ENCODE results near the gene ASCC1. TPM values are rescaled to one million over a fixed set of nuclear protein-coding genes. Genes with fewer than 3 reads are reported as not detected.
"Not testable (repeated sequence)": the region's sequence is repeated elsewhere in the genome, so short reads cannot be mapped to it uniquely, and the experiment has no call there.

Gene ASCC1
- total RNA-seq, 1 experiment from 2014 or later, result 28.0 TPM

DNA sequence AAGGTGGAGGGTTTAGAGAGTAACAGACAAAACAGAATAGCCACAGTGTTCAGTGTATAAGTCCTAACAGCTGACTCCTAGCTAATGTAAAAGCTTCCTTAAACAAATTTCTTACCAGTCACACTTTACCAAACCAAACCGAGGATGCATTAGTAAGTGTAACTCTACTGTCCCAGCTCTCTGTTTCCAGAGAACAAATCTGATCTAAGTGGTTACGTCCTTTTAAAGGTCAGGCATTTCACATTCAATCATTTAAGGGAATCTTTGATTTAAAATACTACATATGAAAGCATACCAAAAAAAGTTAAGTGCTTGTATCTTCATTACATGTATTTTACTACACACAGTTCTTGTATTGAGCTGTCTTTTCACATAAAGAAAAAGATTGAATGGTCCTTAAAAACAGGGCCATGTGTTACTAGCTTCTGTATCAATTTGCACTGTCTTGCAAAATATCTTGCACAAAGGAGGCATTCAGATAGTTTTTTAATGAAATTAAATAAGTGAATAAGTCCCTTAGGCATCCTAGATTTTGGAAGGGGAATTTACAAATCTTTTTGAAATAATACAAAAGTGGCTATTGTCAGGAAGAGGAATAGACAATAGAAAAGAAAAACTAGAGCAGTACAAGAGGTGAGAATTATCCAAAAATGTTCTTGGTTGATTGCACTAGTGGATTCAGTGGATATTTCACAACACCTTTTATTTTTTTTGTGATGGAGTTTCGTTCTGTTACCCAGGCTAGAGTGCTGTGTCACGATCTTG is 69.3 kb downstream of the ASCC1 start:
- DNase-seq, result no peak
- Histone ChIP-seq H3K27me3 (ENCODE audit: control insufficient read depth, insufficient read depth, low read length) (no peaks in the 10 kb centered on the region), H3K36me3 (replicated peaks; ENCODE audit: control insufficient read depth, insufficient read depth, low read length) (no peaks in the 10 kb centered on the region), H3K4me3 (ENCODE audit: insufficient read depth, low read depth, low read length) (no peak overlapping the region)

DNA sequence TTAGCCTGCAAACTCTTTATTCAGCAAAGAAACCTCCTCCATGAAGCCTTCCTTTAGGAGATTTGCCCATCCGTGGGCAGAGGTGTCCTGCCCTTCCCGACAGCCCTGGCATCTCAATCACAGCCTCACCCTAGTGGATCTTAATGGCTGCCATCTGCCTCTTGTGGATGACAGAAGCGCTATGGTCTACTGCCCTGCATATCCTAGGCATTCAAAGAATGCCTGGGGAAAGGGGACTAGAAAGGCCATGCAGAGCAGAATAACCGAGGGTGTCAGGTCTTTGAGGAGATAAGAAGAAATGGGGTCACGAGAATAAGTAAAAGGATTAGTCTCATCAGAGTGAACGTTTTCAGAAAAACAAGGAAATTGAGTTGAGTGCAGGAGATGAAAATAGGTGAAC is 70.0 kb downstream of the ASCC1 start:
- no peaks in the 10 kb centered on the region for H3K27me3 ChIP-seq (ENCODE audit: control insufficient read depth, insufficient read depth, low read length)
- H3K36me3 ChIP-seq (replicated peaks; ENCODE audit: control insufficient read depth, insufficient read depth, low read length), result no peaks in the 10 kb centered on the region
- H3K4me3 ChIP-seq (ENCODE audit: insufficient read depth, low read depth, low read length), result no peak overlapping the region
- DNase-seq, result peak; percentile 33

DNA sequence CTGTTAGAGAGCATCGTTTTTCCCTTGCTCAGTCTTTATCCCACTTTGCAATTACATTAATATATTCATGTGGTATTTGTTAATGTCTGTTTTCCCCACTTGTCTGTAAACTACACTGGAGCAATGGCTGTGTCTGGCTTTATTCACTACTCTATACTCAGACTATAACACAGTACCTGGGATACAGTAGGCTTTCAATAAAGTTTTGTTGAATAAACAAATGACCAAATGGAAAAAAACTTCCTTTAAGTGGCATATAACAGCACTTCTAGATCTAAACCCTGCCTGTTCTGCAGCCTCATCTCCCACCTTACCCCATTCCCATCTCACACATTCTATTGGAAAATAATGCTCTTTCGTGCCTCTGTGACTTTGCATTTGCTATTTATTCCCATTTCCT is 70.4 kb downstream of the ASCC1 start:
- H3K36me3 ChIP-seq (replicated peaks; ENCODE audit: control insufficient read depth, insufficient read depth, low read length), result no peaks in the 10 kb centered on the region
- no peaks in the 10 kb centered on the region for H3K27me3 ChIP-seq (ENCODE audit: control insufficient read depth, insufficient read depth, low read length)
- DNase-seq, result no peak
- no peak overlapping the region for H3K4me3 ChIP-seq (ENCODE audit: insufficient read depth, low read depth, low read length)

DNA sequence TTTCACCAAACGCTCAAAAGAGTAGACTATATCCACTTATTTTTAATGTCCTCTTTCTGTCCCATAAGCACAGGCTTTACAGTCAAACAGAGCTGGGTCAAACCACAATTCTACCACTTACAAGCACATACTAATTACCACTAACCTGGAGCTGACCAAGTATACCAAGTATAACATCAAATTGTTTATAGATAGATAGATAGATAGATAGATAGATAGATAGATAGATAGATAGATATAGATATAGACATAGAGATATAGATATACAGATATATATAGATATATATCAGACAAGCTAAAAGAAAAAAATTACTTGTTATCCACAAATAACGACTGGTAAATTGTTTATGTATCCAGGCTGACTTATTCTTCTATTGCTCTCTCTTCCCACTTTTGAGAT is 75.2 kb downstream of the ASCC1 start:
- no peaks in the 10 kb centered on the region for H3K36me3 ChIP-seq (replicated peaks; ENCODE audit: control insufficient read depth, insufficient read depth, low read length)
- no peak overlapping the region for H3K4me3 ChIP-seq (ENCODE audit: insufficient read depth, low read depth, low read length)
- DNase-seq, result no peak
- no peaks in the 10 kb centered on the region for H3K27me3 ChIP-seq (ENCODE audit: control insufficient read depth, insufficient read depth, low read length)

DNA sequence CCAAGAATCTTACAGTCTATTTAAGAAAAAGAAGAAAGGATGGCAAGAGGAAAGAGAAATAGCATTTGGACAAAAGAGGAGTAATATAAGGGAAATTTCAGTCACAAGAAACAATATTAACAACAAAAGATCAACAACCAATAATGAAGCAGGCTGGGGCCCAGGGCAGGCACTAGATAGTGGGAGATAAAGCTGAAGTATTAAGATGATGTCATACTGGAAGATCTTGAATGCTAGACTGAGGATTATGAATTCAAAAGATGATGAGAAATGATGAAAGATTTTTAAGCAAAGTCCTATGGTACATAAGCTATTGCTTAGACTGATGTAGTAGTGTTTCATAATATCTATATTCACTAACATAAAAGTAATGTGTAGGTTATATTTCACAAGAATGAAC is 75.9 kb downstream of the ASCC1 start:
- Histone ChIP-seq H3K27me3 (ENCODE audit: control insufficient read depth, insufficient read depth, low read length) (no peaks in the 10 kb centered on the region), H3K4me3 (ENCODE audit: insufficient read depth, low read depth, low read length) (no peak overlapping the region), H3K36me3 (replicated peaks; ENCODE audit: control insufficient read depth, insufficient read depth, low read length) (no peaks in the 10 kb centered on the region)
- no peak for DNase-seq

DNA sequence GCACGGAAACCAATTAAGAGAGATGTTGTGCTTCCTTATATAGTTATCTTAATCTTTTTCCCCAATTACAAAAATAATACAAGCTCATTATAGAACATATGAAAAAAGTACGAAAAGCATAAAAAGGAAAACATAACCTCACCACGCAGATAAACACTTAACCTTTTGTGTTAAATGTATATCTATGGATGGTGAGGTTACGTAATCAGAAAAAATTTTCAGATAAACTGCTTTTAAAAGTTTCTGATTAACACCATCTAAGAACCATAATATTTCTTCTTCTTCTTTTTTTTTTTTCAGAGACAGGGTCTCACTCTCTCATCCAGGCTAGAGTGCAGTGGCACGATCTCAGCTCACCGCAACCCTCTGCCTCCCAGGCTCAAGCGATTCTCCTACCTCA is 78.5 kb downstream of the ASCC1 start:
- DNase-seq, result no peak
- Histone ChIP-seq H3K4me3 (ENCODE audit: insufficient read depth, low read depth, low read length) (no peak overlapping the region), H3K36me3 (replicated peaks; ENCODE audit: control insufficient read depth, insufficient read depth, low read length) (no peaks in the 10 kb centered on the region), H3K27me3 (ENCODE audit: control insufficient read depth, insufficient read depth, low read length) (no peaks in the 10 kb centered on the region)

DNA sequence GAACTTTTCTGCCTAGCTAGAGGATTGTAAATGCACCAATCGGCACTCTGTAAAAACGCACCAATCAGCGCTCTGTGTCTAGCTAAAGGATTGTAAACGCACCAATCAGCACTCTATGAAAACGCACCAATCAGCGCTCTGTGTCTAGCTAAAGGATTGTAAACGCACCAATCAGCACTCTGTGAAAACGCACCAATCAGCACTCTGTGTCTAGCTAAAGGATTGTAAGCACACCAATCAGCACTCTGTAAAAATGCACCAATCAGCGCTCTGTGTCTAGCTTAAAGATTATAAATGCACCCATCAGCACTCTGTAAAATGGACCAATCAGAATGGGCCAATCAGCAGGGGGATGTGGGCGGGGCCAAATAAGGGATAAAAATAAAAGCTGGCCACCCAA is 79.9 kb downstream of the ASCC1 start:
- H3K27me3 ChIP-seq (ENCODE audit: control insufficient read depth, insufficient read depth, low read length); DNase-seq; H3K4me3 ChIP-seq (ENCODE audit: insufficient read depth, low read depth, low read length); H3K36me3 ChIP-seq (replicated peaks; ENCODE audit: control insufficient read depth, insufficient read depth, low read length): not testable (repeated sequence)

DNA sequence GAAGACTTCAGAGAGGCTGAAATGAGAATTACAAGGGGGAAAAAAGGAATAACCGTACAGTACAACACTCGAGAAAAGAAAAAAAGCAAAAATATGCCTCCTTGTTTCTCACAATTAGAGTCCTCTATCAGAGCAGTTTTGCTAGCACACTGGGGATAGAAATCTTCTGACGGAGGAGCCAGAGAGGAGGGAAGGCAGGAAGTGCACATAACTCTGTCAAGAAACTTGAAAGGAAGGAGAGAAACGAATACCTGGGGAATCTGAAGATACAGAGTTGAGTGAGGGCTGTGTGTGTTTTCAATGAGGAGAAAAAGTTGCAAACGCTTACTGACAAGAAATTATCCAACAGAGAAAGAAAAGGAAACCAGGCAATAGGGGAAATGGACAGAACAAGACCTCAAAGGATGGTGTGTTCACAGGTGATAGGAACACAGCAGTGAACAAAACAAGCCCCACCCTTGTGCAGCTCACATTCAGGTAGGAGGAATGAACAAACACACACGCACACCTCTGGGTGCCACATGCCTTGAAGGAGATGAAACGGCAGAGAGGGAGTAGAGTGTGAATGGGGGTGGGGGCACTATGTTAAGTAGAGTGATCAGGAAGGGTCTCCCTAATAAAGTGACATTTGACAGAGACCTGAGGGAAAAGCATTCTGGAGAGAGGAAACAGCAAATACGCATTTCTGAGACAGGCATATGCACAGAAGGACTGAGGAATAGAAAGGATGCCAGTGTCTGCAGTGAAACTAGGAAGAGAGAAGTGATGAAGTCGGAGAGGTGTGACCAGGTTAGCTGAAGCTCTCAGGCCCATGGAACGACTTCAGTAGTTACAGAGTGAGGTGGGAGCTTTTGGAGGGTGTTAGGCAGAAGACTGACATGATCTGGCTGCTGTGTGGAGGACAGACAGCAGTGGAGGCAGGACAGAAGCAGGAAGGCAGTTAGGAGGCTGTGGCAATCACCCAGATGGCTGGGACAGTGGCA is 81.0 kb downstream of the ASCC1 start:
- Histone ChIP-seq H3K27me3 (ENCODE audit: control insufficient read depth, insufficient read depth, low read length) (no peaks in the 10 kb centered on the region), H3K36me3 (replicated peaks; ENCODE audit: control insufficient read depth, insufficient read depth, low read length) (no peaks in the 10 kb centered on the region), H3K4me3 (ENCODE audit: insufficient read depth, low read depth, low read length) (no peak overlapping the region)
- no peak for DNase-seq

DNA sequence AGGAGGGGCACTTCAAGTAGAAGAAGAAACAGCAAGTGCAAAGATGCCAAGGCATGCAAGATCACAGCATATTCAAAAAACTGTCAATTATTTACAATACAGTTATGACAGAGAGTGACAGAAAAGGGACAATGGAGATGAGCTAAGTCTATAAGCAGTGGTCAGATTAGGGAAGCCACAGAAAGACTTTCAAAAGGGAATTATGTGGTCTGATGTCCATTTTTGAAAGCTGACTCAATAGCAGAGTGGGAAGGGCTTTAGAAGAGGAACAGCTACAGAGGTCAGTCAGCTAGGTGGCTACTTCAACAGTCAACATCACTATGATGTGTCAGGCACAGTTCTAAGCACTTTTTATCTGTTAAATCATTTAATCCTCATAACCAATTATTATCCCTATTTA is 82.6 kb downstream of the ASCC1 start:
- H3K4me3 ChIP-seq (ENCODE audit: insufficient read depth, low read depth, low read length), result no peak overlapping the region
- no peak for DNase-seq

DNA sequence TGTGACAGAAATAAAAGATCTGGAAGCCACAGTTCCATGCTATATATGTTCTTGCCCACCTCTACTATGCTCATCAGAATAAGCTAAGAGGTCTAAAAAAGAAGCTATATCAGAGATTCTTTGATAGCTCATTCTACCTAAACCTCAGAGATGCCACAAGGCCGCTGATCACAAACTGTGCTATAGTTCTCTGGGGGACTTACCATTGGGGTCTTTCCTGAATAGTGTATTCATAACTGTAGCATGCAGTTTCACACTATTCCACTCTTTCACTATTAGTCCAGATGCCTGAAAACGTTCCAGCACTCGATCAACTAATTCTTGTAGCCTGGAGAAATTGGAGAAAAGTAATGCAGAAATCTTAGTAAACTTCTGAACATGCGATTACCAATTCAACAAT is 83.2 kb downstream of the ASCC1 start:
- no peaks in the 10 kb centered on the region for H3K36me3 ChIP-seq (replicated peaks; ENCODE audit: control insufficient read depth, insufficient read depth, low read length)

More for the DNA sequence above, 82.6 kb downstream of the ASCC1 start:
- Histone ChIP-seq H3K36me3 (replicated peaks; ENCODE audit: control insufficient read depth, insufficient read depth, low read length) (no peaks in the 10 kb centered on the region), H3K27me3 (ENCODE audit: control insufficient read depth, insufficient read depth, low read length) (no peaks in the 10 kb centered on the region)

DNA sequence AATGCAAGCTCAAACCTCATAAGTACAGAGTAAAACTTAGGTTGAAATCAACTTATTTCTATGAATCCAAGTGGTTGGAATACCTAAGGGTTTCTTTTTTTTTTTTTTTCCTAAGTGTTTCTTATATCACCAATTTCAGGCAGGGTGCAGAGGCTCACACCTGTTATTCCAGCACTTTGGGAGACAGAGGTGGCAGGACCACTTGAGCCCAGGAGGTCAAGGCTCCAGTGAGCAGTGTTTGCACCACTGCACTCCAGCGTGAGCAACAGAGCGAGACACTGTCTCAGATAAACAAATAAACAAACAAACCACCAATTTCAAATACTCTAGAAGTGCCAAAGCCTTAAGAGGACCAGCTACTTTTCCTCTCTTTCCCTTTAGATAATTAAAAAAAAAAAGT is 88.5 kb downstream of the ASCC1 start:
- no peak for DNase-seq
- H3K4me3 ChIP-seq (ENCODE audit: insufficient read depth, low read depth, low read length), result no peak overlapping the region
- H3K27me3 ChIP-seq (ENCODE audit: control insufficient read depth, insufficient read depth, low read length), result no peaks in the 10 kb centered on the region
- no peaks in the 10 kb centered on the region for H3K36me3 ChIP-seq (replicated peaks; ENCODE audit: control insufficient read depth, insufficient read depth, low read length)

More for the DNA sequence above, 83.2 kb downstream of the ASCC1 start:
- no peaks in the 10 kb centered on the region for H3K27me3 ChIP-seq (ENCODE audit: control insufficient read depth, insufficient read depth, low read length)
- no peak for DNase-seq
- no peak overlapping the region for H3K4me3 ChIP-seq (ENCODE audit: insufficient read depth, low read depth, low read length)

DNA sequence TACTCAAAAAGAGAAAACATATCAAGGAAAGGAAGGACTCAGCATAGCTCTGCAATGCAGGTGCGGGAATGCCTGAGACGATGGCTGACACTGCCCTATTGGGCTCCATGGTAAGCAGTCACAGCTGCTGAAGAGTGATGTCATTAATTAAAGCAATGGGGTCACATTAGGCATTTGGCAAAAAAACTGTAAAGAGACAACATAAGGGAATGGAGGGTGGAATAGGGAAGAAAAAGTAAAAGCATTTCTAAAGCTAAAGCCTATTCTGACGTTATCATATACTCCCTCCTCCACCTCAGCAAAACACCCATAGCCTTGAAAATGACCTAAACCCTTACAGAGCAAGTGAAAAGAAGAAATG is 89.2 kb downstream of the ASCC1 start:
- H3K36me3 ChIP-seq (replicated peaks; ENCODE audit: control insufficient read depth, insufficient read depth, low read length), result no peaks in the 10 kb centered on the region
- H3K27me3 ChIP-seq (ENCODE audit: control insufficient read depth, insufficient read depth, low read length), result no peaks in the 10 kb centered on the region
- no peak for DNase-seq
- no peak overlapping the region for H3K4me3 ChIP-seq (ENCODE audit: insufficient read depth, low read depth, low read length)

DNA sequence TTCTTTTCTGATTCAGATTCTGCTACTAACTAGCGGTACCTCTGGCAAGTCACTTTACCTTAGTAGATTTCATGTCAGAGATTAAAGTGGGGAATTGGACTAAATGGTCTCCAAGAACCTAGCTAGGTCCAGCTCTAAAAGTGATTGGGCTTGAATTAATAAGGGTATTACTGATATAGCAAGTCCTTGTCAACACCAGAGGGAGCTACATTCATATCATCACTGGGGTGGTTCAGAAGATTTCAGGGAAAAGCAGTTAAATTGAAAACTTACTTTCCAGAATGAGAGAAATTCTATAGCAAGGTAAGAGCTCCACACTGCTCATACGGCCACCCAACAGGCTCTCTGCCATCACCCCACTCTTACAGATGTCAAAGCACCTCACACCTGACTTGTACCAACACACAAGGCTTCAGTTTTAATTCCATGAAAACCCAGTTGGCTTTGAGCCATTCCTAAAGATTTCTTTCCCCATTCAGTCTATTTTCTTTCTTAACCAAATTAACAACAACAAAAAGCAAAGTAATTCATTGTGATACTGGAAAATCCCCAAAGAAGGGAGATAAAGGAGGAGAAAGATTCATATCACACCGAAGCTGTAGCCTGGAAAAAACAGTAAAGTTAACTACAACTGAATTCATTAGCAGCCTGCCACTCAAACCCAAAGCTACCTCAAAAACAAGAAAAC is 89.7 kb downstream of the ASCC1 start:
- no peaks in the 10 kb centered on the region for H3K36me3 ChIP-seq (replicated peaks; ENCODE audit: control insufficient read depth, insufficient read depth, low read length)
- peak; percentile 65 for DNase-seq
- no peaks in the 10 kb centered on the region for H3K27me3 ChIP-seq (ENCODE audit: control insufficient read depth, insufficient read depth, low read length)
- no peak overlapping the region for H3K4me3 ChIP-seq (ENCODE audit: insufficient read depth, low read depth, low read length)

DNA sequence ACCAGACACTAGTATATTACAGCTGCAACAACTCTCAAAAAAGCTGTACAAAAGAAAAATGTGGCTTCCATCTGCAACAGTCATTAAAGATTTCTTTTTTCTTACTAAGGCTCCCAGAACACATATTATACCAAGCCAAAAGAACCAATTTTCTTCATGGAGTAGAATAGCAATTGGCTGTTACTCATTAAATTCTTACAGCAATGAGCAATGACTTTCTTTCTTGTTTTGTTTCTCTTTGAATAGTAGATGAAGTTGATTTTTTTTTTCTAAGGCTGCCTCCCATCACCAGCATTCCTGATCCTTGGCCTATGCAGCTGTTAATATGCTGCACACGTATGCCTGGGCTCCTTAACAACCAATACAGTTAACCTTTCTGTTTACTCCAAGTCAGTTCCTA is 91.1 kb downstream of the ASCC1 start:
- DNase-seq, result no peak
- no peaks in the 10 kb centered on the region for H3K36me3 ChIP-seq (replicated peaks; ENCODE audit: control insufficient read depth, insufficient read depth, low read length)
- no peak overlapping the region for H3K4me3 ChIP-seq (ENCODE audit: insufficient read depth, low read depth, low read length)
- no peaks in the 10 kb centered on the region for H3K27me3 ChIP-seq (ENCODE audit: control insufficient read depth, insufficient read depth, low read length)

Data from H7 (cell line).